ENCODE measurements around the gene RPRML.

- TF ChIP-seq CTCF (IDR thresholded peaks at IDR 0.05), result no peak
- no peak for TF ChIP-seq POLR2A (IDR thresholded peaks at IDR 0.05)
Measured at GRCh38 chr17:46986366-46986765, 7.3 kb upstream of the RPRML start.
